Measurements from ENCODE around the gene PGS1.

PGS1 gene

DNA sequence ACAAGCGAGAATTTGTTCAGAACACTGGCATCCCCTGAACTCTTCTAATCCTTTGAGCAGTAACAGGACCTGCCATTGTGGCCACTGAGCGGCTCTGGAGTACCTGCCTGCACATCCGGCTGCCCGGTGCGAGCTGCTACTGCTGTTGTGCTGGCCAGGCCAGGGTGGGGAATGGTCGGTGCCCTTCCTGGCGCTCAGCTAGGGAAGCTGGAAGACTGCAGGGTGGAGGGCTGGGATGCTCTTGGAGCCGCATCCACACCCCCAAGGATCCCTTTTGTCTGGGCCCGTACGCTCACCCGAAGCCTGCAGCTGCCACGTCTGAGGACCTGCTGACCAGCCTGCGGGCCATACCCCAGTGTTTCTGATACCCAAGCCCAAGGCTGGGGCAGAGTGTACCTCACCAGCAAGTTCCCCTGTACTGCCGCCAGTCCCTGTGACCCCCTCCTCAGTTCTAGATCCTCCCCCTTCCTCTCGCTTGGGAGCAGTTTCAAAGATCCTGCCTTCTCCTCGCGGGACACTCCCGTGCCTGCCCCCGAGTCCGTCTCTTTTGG lies 49.7 kb downstream of the PGS1 start:
- no peak for FAIRE-seq

- FAIRE-seq = no peak
Measured at GRCh38 chr17:78428836-78429617, 50.6 kb downstream of the PGS1 start.

DNA sequence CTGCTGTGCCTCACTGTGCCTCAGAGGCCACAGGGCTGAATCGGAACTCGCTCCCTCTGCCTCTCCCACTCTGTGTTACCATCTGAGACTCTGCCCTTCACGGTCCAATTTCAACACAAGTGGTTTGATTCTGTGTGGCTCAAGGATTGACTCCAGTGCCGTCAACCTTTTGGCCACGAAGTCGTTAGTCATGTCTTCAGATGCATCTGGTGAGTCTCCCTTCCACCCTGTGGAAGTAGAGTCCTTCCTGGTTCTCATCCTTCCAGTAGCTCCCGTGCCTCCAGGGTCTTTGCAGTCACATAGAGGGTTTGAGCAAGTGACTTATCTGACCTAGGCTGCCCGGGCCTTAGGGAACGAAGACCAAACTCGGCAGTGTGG lies 51.2 kb downstream of the PGS1 start:
- no peak for FAIRE-seq

DNA sequence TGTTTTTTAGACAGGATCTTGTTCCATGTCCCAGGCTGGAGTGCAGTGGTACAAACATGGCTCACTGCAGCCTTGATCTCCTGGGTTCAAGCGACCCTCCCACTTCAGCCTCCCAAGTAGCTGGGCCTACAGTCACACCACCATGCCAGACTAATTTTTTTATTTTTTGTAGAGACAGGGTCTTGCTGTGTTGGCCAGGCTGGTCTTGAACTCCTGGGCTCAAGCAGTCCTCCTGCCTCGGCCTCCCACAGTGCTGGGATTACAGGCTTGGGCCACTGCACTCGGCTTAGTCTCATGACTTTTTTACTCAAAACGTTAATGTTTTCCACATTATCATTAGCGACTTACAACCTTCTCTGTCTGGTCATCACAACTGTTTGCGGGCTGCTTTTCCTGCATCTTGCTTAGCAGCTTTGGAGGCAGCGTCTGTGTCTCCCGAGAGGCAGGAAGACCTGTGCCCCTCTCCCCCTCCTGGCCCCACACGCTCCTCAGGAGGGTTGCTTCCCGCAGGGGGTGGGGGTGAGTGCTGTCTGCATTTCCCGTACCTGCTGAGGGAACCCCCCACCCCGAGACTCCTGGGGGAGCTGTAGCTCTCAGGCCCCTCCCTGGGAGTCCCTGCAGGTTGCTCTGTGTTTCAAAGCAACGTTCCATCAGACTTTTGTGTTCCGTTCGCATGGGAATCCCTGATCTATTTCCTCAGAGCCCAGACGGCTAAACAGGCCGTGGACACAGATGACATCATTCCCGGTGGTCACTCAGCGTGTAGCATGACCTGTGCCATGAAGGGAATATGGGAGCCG lies 52.6 kb downstream of the PGS1 start:
- no peak for FAIRE-seq

DNA sequence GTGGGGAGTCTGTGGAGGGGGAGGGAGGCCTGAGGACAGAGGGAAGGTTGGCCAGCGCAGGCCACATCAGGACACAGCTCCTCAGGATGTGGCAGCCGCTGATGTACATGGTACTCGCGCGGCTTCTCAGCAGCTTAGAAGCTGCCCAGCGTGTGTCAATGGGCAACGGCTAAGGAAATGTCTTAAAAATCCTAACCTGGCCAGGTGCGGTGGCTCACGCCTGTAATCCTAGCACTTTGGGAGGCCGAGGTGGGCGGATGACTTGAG lies 53.2 kb downstream of the PGS1 start:
- FAIRE-seq = no peak

- FAIRE-seq = no peak
Measured at GRCh38 chr17:78432226-78433012, 54.0 kb downstream of the PGS1 start.

DNA sequence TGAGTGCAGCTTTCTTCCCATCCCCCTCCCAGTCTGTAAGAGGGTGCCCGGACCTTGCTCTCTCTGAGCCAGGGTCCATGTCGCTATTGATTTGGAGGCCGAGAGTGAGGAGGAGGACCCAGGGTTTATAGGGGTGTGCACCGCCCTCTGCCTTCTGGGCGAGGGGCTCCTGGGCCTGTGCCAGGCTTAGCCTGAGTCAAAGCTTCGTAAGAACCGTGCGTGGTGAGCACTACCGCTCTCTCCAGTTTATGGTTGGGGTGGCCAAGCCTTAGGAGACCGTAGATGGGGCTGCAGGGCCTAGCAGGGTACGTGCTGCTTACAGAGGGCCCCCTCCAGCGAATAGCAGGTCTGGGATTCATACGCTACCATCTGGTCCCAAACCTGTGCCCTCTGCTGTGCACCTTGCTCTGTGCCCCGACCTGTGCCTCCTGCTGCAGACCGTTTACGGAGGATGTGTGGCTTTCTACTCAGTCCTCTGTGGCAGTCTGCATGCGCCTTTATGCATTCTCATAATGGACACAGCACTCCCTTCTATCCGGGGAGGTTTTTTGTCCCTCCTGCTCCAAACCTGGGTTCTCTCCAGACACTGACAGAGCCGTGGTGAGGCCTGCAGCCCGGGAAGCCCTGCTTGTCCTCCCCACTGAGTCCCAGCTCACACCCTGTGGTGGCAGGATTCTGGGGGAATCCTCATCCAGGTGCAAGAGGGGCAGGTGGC lies 54.7 kb downstream of the PGS1 start:
- FAIRE-seq = no peak

- no peak for FAIRE-seq
Measured at GRCh38 chr17:78433780-78434335, 55.4 kb downstream of the PGS1 start.

GRCh38 chr17:78434455-78435329 lies 56.2 kb downstream of the PGS1 start:
- FAIRE-seq = no peak

DNA sequence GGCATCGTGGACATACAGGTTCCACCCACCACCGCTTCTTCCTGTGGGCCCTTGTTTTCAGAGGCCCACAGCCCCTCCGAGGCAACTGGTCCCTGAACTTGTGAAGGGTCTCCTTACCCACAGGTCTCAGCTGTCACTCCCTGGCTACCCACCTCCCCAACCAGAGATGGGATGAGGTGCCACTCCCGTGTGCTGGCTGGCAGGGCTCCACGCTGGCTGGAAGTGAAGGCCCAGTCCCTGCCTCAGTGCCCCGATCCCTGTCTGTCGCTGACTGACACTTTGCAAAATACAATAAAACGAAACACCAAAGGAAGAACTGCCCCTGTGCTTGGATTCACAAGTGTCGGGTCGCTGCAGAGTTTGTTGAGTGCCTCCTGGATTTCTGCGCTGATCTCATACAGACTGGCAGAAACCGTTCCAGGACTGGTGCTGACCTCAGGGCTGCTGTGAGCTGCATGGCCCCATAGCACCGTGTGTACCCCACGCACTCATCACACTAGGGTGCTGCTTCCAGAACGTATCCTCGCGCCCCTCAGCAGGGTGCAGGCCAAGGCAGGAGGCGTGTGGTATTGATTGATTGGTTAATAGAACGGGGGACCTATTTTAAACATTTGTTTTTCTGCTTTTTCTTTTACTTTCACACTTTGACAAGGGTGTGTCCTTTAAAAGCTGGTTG lies 57.0 kb downstream of the PGS1 start:
- FAIRE-seq = no peak

DNA sequence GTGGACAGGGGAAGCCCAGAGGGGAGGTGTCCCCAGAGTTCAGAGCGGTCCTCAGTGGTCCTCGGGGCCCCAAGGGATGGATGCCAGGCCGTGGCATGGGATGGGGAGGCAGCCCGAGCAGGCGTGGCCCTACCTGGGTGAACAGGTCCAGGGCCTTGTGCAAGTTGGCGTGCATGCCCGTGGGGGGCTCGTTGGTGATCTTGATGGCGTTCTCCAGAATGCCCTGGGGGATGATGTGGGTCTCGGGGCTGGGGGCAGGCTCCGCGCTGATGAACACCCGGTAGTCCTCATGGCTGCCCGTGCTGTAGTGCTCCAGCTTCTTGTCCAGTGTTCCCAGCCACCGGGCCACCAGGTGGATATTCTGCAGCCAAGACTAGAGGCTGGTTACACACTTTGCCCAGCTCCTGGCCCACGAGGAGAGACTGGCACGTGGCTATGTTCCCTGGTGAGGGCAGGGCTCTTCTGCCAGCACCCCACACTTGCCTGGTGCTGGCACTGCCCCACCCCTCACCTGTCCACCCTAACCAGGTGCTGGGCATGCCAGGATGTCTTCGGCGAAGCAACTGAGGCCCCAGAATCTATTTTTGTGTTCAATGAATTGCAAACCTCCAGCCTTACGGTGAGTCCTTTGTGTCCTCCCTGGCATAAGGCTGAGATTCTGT lies 59.2 kb downstream of the PGS1 start:
- no peak for FAIRE-seq

DNA sequence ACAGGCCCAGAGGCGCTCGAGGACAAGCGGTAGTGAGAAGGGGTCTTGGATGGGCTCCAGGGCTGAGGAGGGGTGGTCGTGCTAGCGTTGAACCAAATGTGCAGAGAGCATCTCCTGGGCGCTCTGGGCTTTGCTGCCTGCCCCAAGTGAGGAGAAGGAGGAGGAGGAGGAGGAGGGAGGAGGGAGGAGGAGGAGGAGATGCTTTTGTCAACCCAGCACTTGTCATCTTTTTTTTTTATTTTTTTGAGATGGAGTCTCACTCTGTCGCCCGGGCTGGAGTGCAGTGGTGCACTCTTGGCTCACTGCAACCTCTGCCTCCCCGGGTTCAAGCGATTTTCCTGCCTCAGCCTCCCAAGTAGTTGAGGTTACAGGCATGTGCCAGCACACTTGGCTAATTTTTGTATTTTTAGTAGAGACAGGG lies 59.8 kb downstream of the PGS1 start:
- no peak for FAIRE-seq

DNA sequence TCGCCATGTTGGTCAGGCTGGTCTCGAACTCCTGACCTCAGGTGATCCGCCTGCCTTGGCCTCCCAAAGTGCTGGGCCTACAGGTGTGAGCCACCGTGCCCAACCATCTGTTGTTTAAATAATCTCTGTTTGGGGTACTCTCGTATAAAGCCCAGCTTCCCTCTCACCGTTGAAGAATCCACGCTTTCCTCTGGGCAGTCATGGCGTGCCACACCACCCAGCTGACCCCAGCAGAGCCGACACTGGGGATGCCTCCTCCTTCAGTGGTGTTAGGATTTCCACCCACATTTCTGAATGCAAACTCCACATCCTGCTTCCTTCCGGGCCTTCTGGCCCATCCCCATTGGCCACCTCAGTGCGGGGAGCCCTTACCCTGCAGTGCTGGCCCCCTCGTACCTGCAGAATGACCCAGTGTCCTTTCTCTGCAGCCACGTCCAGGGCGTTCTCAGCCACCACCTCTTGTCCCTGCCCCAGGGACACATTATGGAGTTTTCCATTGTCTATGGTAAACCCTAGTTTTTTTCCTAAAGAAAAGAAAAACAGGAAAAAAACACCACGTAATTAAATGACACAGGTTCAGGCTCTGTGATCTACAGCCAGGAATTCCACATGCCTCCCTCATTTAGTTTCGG lies 60.4 kb downstream of the PGS1 start:
- no peak for FAIRE-seq

DNA sequence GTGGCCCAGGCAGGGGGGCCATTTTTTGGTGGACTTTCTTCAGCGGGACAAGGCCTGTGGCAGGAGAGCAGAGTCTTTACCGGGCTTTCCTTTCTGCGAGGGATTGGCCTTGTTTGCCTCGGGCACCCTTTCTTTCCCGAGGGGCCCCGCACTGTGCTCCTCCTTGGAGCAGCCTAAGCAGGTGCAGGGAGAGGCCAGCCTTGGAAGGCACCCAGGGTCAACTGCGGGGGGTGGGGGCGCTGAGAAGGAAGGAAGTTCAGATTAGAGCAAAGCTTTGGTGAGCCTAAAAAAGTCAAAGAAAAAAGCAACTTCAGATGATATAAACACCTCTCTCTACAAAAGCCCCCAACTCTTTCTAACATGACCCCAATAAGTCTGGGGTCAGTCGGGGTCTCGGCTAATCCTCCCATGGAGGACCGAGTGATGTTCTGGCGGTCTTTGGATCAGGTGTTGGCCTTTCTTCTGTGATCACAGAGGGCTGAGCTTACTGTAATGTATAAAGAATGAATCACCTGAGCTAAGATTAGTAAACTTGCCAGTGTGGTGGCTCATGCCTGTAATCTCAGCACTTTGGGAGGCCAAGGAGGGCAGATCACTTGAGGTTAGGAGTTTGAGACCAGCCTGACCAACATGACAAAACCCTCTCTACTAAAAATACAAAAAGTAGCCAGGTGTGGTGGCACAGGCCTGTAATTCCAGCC lies 63.0 kb downstream of the PGS1 start:
- FAIRE-seq = no peak

GRCh38 chr17:78442648-78443218 lies 64.3 kb downstream of the PGS1 start:
- no peak for FAIRE-seq

- FAIRE-seq = no peak
Measured at GRCh38 chr17:78444392-78444791, 65.9 kb downstream of the PGS1 start.

- no peak for FAIRE-seq
Measured at GRCh38 chr17:78446833-78447232, 68.4 kb downstream of the PGS1 start.

DNA sequence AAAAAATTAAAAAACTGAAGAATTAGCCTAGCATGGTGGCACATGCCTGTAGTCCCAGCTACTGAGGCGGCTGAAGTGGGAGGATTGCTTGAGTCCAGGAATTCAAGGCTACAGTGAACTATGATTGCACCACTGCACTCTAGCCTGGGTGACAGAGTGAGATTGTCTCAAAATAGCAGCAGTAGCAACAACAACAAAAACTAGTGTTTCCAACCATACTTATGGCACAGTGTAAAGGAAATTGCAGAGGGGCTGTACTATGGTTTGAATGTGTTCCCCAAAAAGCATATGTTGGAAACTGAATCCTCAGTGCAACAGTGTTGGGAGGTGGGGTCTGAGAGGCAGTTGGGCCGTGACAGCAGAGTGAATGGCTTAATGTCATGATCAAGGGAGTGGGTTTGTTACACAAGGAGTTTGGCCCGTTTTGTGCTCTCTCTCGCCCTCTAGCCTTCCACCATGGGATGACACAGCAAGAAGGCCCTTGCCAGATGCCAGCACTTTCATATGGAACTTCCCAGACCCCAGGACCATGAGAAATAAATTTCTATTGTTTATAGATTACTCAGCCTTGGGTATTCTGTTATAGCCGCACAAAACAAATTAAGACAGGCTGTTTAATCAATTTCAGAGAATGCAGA lies 70.0 kb downstream of the PGS1 start:
- no peak for FAIRE-seq
